WTC11 (cell line): ENCODE measurements around the gene PALD1. TPM values are rescaled to one million over a fixed set of nuclear protein-coding genes. Genes with fewer than 3 reads are reported as not detected.

Experiments used
- AR ChIP-seq: fragments of 250-450 bp; sonication (Bioruptor Pico); IDR thresholded peaks from 2 replicates; pipeline ENCODE4 v1.9.0; 2021; ENCODE audit warnings: mild to moderate bottlenecking
- ELF4 ChIP-seq: sonication (generic); formaldehyde crosslinking; IDR thresholded peaks from 2 replicates; pipeline ENCODE4 v1.8.1; 2022; ENCODE audit warnings: low read depth, mild to moderate bottlenecking, moderate library complexity, missing genetic modification reagents
- ESRRA ChIP-seq: sonication (generic); formaldehyde crosslinking; IDR thresholded peaks from 2 replicates; pipeline ENCODE4 v1.8.1; 2022; ENCODE audit warnings: mild to moderate bottlenecking, missing genetic modification reagents, borderline replicate concordance
- FOXJ3 ChIP-seq: sonication (generic); formaldehyde crosslinking; IDR thresholded peaks from 2 replicates; pipeline ENCODE4 v1.9.0; 2021; ENCODE audit warnings: missing genetic modification reagents, mild to moderate bottlenecking, borderline replicate concordance
- FOXK1 ChIP-seq: sonication (generic); formaldehyde crosslinking; IDR thresholded peaks from 2 replicates; pipeline ENCODE4 v1.8.0; 2022; ENCODE audit warnings: mild to moderate bottlenecking, moderate library complexity, missing genetic modification reagents
- GRHL2 ChIP-seq: fragments of 250-450 bp; sonication (Bioruptor Pico); IDR thresholded peaks from 2 replicates; pipeline ENCODE4 v1.8.0; 2022; ENCODE audit warnings: mild to moderate bottlenecking, moderate library complexity; ENCODE audit not compliant: insufficient replicate concordance, severe bottlenecking
- HMGA2 ChIP-seq: fragments of 250-450 bp; sonication (Bioruptor Pico); IDR thresholded peaks from 2 replicates; pipeline ENCODE4 v1.4.0; 2021; ENCODE audit warnings: mild to moderate bottlenecking, moderate library complexity
- OVOL2 ChIP-seq: fragments of 250-450 bp; sonication (Bioruptor Pico); IDR thresholded peaks from 2 replicates; pipeline ENCODE4 v1.9.0; 2021; ENCODE audit warnings: mild to moderate bottlenecking, borderline replicate concordance
- PRDM15 ChIP-seq: sonication (generic); formaldehyde crosslinking; IDR thresholded peaks from 2 replicates; pipeline ENCODE4 v1.8.0; 2022; ENCODE audit warnings: missing genetic modification reagents
- RELA ChIP-seq: sonication (generic); formaldehyde crosslinking; IDR thresholded peaks from 2 replicates; pipeline ENCODE4 v1.8.1; 2022; ENCODE audit warnings: missing genetic modification reagents, mild to moderate bottlenecking, borderline replicate concordance
- SMAD3 ChIP-seq: sonication (generic); formaldehyde crosslinking; IDR thresholded peaks from 2 replicates; pipeline ENCODE4 v1.8.0; 2022; ENCODE audit warnings: missing genetic modification reagents, mild to moderate bottlenecking, borderline replicate concordance
- SMAD4 ChIP-seq: sonication (generic); formaldehyde crosslinking; IDR thresholded peaks from 2 replicates; pipeline ENCODE4 v1.8.0; 2022; ENCODE audit warnings: mild to moderate bottlenecking, missing genetic modification reagents
- SOX15 ChIP-seq: fragments of 250-450 bp; sonication (Bioruptor Pico); IDR thresholded peaks from 2 replicates; pipeline ENCODE4 v1.9.0; 2021; ENCODE audit warnings: mild to moderate bottlenecking
- ZBTB21 ChIP-seq: sonication (generic); formaldehyde crosslinking; IDR thresholded peaks from 2 replicates; pipeline ENCODE4 v1.8.1; 2023; ENCODE audit warnings: mild to moderate bottlenecking, missing genetic modification reagents, borderline replicate concordance
- ZNF121 ChIP-seq: sonication (generic); formaldehyde crosslinking; IDR thresholded peaks from 2 replicates; pipeline ENCODE4 v1.8.0; 2023; ENCODE audit warnings: missing genetic modification reagents
- ZNF138 ChIP-seq: sonication (generic); formaldehyde crosslinking; conservative IDR thresholded peaks from 2 replicates; pipeline ENCODE4 v1.8.1; 2022; ENCODE audit warnings: mild to moderate bottlenecking, moderate library complexity, missing genetic modification reagents
- ZNF416 ChIP-seq: fragments of 250-450 bp; sonication (Bioruptor Pico); IDR thresholded peaks from 2 replicates; pipeline ENCODE4 v1.9.0; 2021; ENCODE audit warnings: mild to moderate bottlenecking, inconsistent platforms
- ZNF423 ChIP-seq: fragments of 250-450 bp; sonication (Bioruptor Pico); IDR thresholded peaks from 2 replicates; pipeline ENCODE4 v2.1.2; 2022; ENCODE audit warnings: mild to moderate bottlenecking, moderate library complexity
- total RNA-seq: library from RNA; stranded (reverse); gene quantifications from 3 replicates; pipeline ENCODE4 v1.2.3, GENCODE V29; 2021
- TF ChIP-seq, protein P1 (sequence below): sonication (generic); formaldehyde crosslinking; conservative IDR thresholded peaks from 2 replicates; pipeline ENCODE4 v1.8.1; 2022; ENCODE audit warnings: mild to moderate bottlenecking, missing genetic modification reagents
- TF ChIP-seq, protein P2 (sequence below): sonication (generic); formaldehyde crosslinking; IDR thresholded peaks from 2 replicates; pipeline ENCODE4 v1.8.0; 2023; ENCODE audit warnings: mild to moderate bottlenecking, missing genetic modification reagents
- TF ChIP-seq, protein P3 (sequence below): sonication (generic); formaldehyde crosslinking; IDR thresholded peaks from 2 replicates; pipeline ENCODE4 v1.8.1; 2022; ENCODE audit warnings: missing genetic modification reagents, borderline replicate concordance
- TF ChIP-seq, protein P4 (sequence below): sonication (generic); formaldehyde crosslinking; IDR thresholded peaks from 2 replicates; pipeline ENCODE4 v1.8.1; 2023; ENCODE audit warnings: mild to moderate bottlenecking, missing genetic modification reagents, borderline replicate concordance
- TF ChIP-seq, protein P5 (sequence below): sonication (generic); formaldehyde crosslinking; IDR thresholded peaks from 2 replicates; pipeline ENCODE4 v1.8.0; 2022; ENCODE audit warnings: mild to moderate bottlenecking, missing genetic modification reagents

PALD1 gene
- total RNA-seq, 1 experiment from 2014 or later = 43.6 TPM

DNA sequence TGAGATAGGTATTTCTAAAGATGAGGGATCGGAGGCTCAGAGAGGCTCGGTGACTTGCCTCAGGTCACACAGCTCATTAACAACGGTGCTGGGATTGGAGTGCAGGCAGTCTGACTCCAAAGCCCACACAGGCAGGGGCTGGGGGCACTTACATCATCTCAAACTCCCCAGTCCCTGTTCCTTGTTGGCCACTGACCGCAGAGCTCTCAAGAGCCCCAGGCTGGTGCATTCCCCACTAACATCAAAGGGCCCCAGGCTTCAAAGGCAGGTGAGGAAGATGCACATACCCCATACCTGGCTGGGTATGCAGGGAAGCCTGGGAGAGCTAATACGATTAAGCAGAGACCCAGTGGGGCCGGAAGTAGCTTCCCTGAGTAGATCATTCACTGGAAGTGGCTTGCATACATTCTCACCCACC, 23.3 kb upstream of the PALD1 start (continued):
- TF ChIP-seq FOXJ3 (CRISPR knock-in tag) = no peak
- TF ChIP-seq, protein P1, sequence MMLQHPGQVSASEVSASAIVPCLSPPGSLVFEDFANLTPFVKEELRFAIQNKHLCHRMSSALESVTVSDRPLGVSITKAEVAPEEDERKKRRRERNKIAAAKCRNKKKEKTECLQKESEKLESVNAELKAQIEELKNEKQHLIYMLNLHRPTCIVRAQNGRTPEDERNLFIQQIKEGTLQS = no peak
- TF ChIP-seq SMAD3 (CRISPR knock-in tag) = no peak
- no peak for TF ChIP-seq AR
- no peak for TF ChIP-seq SMAD4 (CRISPR knock-in tag)
- TF ChIP-seq, protein P2, sequence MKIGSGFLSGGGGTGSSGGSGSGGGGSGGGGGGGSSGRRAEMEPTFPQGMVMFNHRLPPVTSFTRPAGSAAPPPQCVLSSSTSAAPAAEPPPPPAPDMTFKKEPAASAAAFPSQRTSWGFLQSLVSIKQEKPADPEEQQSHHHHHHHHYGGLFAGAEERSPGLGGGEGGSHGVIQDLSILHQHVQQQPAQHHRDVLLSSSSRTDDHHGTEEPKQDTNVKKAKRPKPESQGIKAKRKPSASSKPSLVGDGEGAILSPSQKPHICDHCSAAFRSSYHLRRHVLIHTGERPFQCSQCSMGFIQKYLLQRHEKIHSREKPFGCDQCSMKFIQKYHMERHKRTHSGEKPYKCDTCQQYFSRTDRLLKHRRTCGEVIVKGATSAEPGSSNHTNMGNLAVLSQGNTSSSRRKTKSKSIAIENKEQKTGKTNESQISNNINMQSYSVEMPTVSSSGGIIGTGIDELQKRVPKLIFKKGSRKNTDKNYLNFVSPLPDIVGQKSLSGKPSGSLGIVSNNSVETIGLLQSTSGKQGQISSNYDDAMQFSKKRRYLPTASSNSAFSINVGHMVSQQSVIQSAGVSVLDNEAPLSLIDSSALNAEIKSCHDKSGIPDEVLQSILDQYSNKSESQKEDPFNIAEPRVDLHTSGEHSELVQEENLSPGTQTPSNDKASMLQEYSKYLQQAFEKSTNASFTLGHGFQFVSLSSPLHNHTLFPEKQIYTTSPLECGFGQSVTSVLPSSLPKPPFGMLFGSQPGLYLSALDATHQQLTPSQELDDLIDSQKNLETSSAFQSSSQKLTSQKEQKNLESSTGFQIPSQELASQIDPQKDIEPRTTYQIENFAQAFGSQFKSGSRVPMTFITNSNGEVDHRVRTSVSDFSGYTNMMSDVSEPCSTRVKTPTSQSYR (CRISPR knock-in tag) = peak; percentile 50; the same call in 1 of the 2 replicates
- no peak for TF ChIP-seq GRHL2 (CRISPR knock-in tag)
- TF ChIP-seq, protein P3, sequence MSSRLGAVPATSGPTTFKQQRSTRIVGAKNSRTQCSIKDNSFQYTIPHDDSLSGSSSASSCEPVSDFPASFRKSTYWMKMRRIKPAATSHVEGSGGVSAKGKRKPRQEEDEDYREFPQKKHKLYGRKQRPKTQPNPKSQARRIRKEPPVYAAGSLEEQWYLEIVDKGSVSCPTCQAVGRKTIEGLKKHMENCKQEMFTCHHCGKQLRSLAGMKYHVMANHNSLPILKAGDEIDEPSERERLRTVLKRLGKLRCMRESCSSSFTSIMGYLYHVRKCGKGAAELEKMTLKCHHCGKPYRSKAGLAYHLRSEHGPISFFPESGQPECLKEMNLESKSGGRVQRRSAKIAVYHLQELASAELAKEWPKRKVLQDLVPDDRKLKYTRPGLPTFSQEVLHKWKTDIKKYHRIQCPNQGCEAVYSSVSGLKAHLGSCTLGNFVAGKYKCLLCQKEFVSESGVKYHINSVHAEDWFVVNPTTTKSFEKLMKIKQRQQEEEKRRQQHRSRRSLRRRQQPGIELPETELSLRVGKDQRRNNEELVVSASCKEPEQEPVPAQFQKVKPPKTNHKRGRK (CRISPR knock-in tag) = no peak
- TF ChIP-seq ESRRA (CRISPR knock-in tag) = no peak
- TF ChIP-seq RELA (CRISPR knock-in tag) = no peak
- TF ChIP-seq ELF4 (CRISPR knock-in tag) = no peak
- no peak for TF ChIP-seq ZNF416 (CRISPR knock-in tag)
- TF ChIP-seq ZNF423 = peak; percentile 73
- no peak for TF ChIP-seq PRDM15 (CRISPR knock-in tag)
- no peak for TF ChIP-seq ZNF121 (CRISPR knock-in tag)
- TF ChIP-seq ZBTB21 (CRISPR knock-in tag) = 0 out of 2 replicates have a peak, but pooled peaks have one; percentile 62
- peak; percentile 26; the same call in 1 of the 2 replicates for TF ChIP-seq FOXK1 (CRISPR knock-in tag)
- TF ChIP-seq HMGA2 = no peak
- no peak for TF ChIP-seq ZNF138
- TF ChIP-seq, protein P4, sequence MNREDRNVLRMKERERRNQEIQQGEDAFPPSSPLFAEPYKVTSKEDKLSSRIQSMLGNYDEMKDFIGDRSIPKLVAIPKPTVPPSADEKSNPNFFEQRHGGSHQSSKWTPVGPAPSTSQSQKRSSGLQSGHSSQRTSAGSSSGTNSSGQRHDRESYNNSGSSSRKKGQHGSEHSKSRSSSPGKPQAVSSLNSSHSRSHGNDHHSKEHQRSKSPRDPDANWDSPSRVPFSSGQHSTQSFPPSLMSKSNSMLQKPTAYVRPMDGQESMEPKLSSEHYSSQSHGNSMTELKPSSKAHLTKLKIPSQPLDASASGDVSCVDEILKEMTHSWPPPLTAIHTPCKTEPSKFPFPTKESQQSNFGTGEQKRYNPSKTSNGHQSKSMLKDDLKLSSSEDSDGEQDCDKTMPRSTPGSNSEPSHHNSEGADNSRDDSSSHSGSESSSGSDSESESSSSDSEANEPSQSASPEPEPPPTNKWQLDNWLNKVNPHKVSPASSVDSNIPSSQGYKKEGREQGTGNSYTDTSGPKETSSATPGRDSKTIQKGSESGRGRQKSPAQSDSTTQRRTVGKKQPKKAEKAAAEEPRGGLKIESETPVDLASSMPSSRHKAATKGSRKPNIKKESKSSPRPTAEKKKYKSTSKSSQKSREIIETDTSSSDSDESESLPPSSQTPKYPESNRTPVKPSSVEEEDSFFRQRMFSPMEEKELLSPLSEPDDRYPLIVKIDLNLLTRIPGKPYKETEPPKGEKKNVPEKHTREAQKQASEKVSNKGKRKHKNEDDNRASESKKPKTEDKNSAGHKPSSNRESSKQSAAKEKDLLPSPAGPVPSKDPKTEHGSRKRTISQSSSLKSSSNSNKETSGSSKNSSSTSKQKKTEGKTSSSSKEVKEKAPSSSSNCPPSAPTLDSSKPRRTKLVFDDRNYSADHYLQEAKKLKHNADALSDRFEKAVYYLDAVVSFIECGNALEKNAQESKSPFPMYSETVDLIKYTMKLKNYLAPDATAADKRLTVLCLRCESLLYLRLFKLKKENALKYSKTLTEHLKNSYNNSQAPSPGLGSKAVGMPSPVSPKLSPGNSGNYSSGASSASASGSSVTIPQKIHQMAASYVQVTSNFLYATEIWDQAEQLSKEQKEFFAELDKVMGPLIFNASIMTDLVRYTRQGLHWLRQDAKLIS (CRISPR knock-in tag) = peak; percentile 82; the same call in 1 of the 2 replicates
- TF ChIP-seq SOX15 (CRISPR knock-in tag) = no peak
- TF ChIP-seq, protein P5, sequence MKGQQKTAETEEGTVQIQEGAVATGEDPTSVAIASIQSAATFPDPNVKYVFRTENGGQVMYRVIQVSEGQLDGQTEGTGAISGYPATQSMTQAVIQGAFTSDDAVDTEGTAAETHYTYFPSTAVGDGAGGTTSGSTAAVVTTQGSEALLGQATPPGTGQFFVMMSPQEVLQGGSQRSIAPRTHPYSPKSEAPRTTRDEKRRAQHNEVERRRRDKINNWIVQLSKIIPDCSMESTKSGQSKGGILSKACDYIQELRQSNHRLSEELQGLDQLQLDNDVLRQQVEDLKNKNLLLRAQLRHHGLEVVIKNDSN = no peak
- TF ChIP-seq OVOL2 = no peak
